GM11168 (cell line): ENCODE results near the gene RCOR1.
"Not testable (repeated sequence)": the region's sequence is repeated elsewhere in the genome, so short reads cannot be mapped to it uniquely, and the experiment has no call there.

Source experiments
- in situ Hi-C: fragments of 300-500 bp; cut with MboI; formaldehyde crosslinking; loops from one replicate; pipeline ENCODE4 v1.12.0; 2022; ENCODE audit warnings: low sequenced_read_pairs; ENCODE audit not compliant: unreplicated experiment

The RCOR1 gene

GRCh38 chr14:102570334-102570995 is 22.0 kb upstream of the RCOR1 start:
- in situ Hi-C loops: no loop called here

GRCh38 chr14:102571043-102571442 is 21.4 kb upstream of the RCOR1 start:
- in situ Hi-C loops: no loop called here

GRCh38 chr14:102571478-102572042 is 20.9 kb upstream of the RCOR1 start:
- in situ Hi-C loops: no loop called here

- in situ Hi-C loops: not testable (repeated sequence)
Measured at GRCh38 chr14:102573161-102573560, 19.3 kb upstream of the RCOR1 start.

- in situ Hi-C loops: no loop called here
Measured at GRCh38 chr14:102573591-102574046, 18.8 kb upstream of the RCOR1 start.

- in situ Hi-C loops: no loop called here
Measured at GRCh38 chr14:102574281-102575159, 17.9 kb upstream of the RCOR1 start.

GRCh38 chr14:102575160-102575845 is 17.1 kb upstream of the RCOR1 start:
- in situ Hi-C loops: no loop called here

- in situ Hi-C loops: not testable (repeated sequence)
Measured at GRCh38 chr14:102575846-102576428, 16.5 kb upstream of the RCOR1 start.

GRCh38 chr14:102578821-102579220 is 13.6 kb upstream of the RCOR1 start:
- in situ Hi-C loops: no loop called here

- in situ Hi-C loops: no loop called here
Measured at GRCh38 chr14:102579696-102580549, 12.5 kb upstream of the RCOR1 start.

GRCh38 chr14:102580550-102581110 is 11.8 kb upstream of the RCOR1 start:
- in situ Hi-C loops: no loop called here

GRCh38 chr14:102581193-102581592 is 11.3 kb upstream of the RCOR1 start:
- in situ Hi-C loops: no loop called here

GRCh38 chr14:102583726-102584125 is 8.7 kb upstream of the RCOR1 start:
- in situ Hi-C loops: no loop called here

GRCh38 chr14:102584871-102585869 is 7.3 kb upstream of the RCOR1 start:
- in situ Hi-C loops: no loop called here

GRCh38 chr14:102586420-102587104 is 5.9 kb upstream of the RCOR1 start:
- in situ Hi-C loops: no loop called here

GRCh38 chr14:102588821-102589220 is 3.6 kb upstream of the RCOR1 start:
- in situ Hi-C loops: no loop called here

GRCh38 chr14:102589761-102590290 is 2.6 kb upstream of the RCOR1 start:
- in situ Hi-C loops: no loop called here
